Bronchial epithelial cell (primary cell): ENCODE data around the gene KDF1. TPM values are rescaled to one million over a fixed set of nuclear protein-coding genes. Genes with fewer than 3 reads are reported as not detected.

Source experiments
- DNase-seq: peaks from one replicate; pipeline ENCODE4 v3.0.0-alpha.2; 2010; ENCODE audit warnings: low read depth
- FAIRE-seq: peaks from 2 replicates; lab custom pipeline; 2011; peaks lifted over from hg19 to GRCh38; lab: Jason Lieb, UNC
- H3K27me3 ChIP-seq: 2 replicates; pipeline ENCODE4 v1.5.1; 2011; ENCODE audit warnings: low read length; ENCODE audit not compliant: control insufficient read depth, insufficient read depth
- H3K36me3 ChIP-seq: 2 replicates; pipeline ENCODE4 v1.5.1; 2011; ENCODE audit warnings: low read length; ENCODE audit not compliant: control insufficient read depth, insufficient read depth
- H3K4me3 ChIP-seq: 2 replicates; pipeline ENCODE4 v1.5.1; 2011; ENCODE audit warnings: mild to moderate bottlenecking, low read depth, low read length, control low read depth
- total RNA-seq: library from RNA; depleted of rRNA; stranded (reverse); fragments of >200 nt; gene quantifications from 2 replicates; pipeline ENCODE4 v1.2.1, GENCODE V29; 2014
- TF ChIP-seq, protein P1 (sequence below): IDR thresholded peaks from 2 replicates; pipeline ENCODE4 v1.5.1; 2011; ENCODE audit warnings: mild to moderate bottlenecking, moderate library complexity, low read length, control low read depth, inconsistent platforms; ENCODE audit not compliant: insufficient read depth, severe bottlenecking

Gene KDF1
- total RNA-seq, 1 donor from 2014 or later: 13.2 TPM

GRCh38 chr1:26986658-26987057 lies 26.4 kb upstream of the KDF1 start:
- TF ChIP-seq, protein P1, sequence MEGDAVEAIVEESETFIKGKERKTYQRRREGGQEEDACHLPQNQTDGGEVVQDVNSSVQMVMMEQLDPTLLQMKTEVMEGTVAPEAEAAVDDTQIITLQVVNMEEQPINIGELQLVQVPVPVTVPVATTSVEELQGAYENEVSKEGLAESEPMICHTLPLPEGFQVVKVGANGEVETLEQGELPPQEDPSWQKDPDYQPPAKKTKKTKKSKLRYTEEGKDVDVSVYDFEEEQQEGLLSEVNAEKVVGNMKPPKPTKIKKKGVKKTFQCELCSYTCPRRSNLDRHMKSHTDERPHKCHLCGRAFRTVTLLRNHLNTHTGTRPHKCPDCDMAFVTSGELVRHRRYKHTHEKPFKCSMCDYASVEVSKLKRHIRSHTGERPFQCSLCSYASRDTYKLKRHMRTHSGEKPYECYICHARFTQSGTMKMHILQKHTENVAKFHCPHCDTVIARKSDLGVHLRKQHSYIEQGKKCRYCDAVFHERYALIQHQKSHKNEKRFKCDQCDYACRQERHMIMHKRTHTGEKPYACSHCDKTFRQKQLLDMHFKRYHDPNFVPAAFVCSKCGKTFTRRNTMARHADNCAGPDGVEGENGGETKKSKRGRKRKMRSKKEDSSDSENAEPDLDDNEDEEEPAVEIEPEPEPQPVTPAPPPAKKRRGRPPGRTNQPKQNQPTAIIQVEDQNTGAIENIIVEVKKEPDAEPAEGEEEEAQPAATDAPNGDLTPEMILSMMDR: no peak
- FAIRE-seq: no peak
- no peak for DNase-seq
- Histone ChIP-seq H3K36me3 (no peaks in the 10 kb centered on the region), H3K4me3 (no peak overlapping the region), H3K27me3 (no peaks in the 10 kb centered on the region)

- no peak overlapping the region for H3K4me3 ChIP-seq
- H3K36me3 ChIP-seq: no peaks in the 10 kb centered on the region
- TF ChIP-seq, protein P1: no peak
- no peaks in the 10 kb centered on the region for H3K27me3 ChIP-seq
- FAIRE-seq: no peak
- DNase-seq: no peak
Observed at GRCh38 chr1:26984291-26984690, 24.0 kb upstream of the KDF1 start.

- H3K36me3 ChIP-seq: no peaks in the 10 kb centered on the region
- TF ChIP-seq, protein P1: no peak
- H3K27me3 ChIP-seq: no peaks in the 10 kb centered on the region
- no peak overlapping the region for H3K4me3 ChIP-seq
- DNase-seq (no peak), FAIRE-seq (no peak)
Observed at GRCh38 chr1:26983863-26984262, 23.6 kb upstream of the KDF1 start.

DNA sequence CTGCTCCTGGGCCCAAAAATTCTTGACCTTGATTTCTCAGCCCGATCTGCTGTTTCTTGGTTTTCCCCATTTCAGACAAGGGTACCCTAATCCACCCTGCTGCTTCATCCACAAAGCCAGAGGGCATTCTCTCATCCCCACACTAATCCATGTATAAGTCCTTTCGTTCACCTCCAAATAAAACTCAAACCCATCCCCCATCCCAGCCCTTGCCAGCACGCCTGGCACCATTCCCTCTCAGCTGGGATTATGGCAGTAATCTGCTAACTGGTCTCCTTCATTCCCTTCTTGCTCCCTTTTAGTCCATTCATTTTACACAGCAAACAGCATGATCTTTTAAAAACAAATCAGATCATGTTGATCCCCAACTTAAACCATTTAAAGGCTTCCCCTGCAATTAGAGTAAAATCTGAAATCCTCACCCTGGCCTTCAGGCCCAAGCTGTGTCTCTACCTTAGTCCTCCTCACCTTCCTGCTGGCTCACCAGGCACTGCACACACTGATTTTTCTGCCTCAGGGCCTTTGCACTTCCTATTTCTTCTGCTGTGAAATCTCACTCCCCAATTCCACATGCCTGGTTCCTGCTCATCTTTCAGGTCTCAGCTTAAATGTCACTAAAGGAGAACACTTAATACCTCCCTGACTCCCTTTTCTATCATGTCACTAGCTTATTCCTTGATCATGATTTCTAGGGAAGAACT lies 21.0 kb upstream of the KDF1 start:
- H3K4me3 ChIP-seq: no peak overlapping the region
- H3K36me3 ChIP-seq: no peaks in the 10 kb centered on the region
- DNase-seq (no peak), FAIRE-seq (no peak)
- TF ChIP-seq, protein P1: no peak
- no peaks in the 10 kb centered on the region for H3K27me3 ChIP-seq

DNA sequence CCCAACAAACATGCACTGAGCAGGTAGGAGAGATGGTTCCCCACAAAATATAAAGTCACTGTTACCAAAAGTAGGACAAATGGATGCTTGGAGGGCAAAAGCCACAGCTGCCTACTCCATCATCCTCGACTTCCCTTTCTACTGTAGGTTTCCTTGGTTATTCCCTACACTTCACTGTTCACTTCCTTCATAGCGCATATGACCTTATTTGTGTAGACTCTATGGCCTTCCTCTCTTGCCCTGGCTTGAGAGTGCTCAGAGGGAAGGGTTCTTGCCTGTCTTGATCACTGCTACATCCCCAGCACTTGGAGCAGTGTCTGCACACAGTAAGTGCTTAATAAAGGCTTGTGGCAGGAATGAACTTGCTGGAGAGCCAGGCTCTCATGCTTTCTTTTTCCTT lies 18.6 kb upstream of the KDF1 start:
- FAIRE-seq (no peak), DNase-seq (no peak)
- Histone ChIP-seq H3K4me3 (no peak overlapping the region), H3K27me3 (no peaks in the 10 kb centered on the region), H3K36me3 (no peaks in the 10 kb centered on the region)
- TF ChIP-seq, protein P1: no peak
